HG03442 (cell line): ENCODE measurements around the gene XIRP1.
"Not testable (repeated sequence)": the region's sequence is repeated elsewhere in the genome, so short reads cannot be mapped to it uniquely, and the experiment has no call there.

ENCODE experiments used
- ATAC-seq: cut with Tn5 transposase; IDR thresholded peaks from one replicate; pipeline ENCODE4 v1.9.1; 2021; ENCODE audit warnings: mild to moderate bottlenecking, moderate library complexity; ENCODE audit not compliant: unreplicated experiment

XIRP1 gene, protein sequence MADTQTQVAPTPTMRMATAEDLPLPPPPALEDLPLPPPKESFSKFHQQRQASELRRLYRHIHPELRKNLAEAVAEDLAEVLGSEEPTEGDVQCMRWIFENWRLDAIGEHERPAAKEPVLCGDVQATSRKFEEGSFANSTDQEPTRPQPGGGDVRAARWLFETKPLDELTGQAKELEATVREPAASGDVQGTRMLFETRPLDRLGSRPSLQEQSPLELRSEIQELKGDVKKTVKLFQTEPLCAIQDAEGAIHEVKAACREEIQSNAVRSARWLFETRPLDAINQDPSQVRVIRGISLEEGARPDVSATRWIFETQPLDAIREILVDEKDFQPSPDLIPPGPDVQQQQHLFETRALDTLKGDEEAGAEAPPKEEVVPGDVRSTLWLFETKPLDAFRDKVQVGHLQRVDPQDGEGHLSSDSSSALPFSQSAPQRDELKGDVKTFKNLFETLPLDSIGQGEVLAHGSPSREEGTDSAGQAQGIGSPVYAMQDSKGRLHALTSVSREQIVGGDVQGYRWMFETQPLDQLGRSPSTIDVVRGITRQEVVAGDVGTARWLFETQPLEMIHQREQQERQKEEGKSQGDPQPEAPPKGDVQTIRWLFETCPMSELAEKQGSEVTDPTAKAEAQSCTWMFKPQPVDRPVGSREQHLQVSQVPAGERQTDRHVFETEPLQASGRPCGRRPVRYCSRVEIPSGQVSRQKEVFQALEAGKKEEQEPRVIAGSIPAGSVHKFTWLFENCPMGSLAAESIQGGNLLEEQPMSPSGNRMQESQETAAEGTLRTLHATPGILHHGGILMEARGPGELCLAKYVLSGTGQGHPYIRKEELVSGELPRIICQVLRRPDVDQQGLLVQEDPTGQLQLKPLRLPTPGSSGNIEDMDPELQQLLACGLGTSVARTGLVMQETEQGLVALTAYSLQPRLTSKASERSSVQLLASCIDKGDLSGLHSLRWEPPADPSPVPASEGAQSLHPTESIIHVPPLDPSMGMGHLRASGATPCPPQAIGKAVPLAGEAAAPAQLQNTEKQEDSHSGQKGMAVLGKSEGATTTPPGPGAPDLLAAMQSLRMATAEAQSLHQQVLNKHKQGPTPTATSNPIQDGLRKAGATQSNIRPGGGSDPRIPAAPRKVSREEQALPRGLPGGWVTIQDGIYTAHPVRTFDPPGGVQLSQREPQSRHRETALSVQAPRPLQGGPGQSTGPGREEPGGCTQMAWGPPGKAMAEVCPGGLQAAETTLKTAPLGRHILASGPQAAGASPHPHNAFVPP (N-terminal part only)

DNA sequence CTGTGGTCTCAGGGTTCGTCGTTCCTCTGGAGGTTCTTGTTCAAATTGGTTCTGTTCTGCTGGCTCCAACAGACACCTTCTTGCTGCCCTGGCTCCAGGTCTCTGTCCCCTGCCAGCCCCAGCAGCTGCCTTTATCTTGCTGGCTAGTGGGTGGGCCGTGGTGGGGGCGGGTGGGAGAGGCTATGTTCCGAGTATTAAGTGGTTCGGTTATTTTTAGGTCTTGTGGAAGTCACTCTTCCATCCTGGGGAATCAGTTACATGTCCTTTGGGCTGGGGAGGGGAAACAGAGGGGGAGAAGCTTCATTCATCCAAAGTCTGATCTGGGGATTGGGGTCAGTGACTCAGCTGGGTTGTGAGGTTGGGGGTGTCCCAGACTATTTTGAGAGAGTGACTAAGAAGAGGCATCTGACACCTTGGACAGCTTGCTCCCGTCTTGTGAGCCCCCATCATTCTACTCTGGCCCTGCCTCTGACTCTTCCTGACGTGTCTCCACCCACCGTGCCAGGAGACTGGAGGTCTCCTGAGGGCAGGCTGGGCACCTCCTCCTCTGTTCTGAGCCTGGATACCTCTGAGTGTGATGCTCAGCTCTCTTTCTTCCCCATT, at the start of gene XIRP1:
TSS of gene XIRP1 (minus strand) at position 106 of the 603 bp plus-strand sequence. CDS start 3,150 bp downstream, outside the sequence.
- ATAC-seq = peak; percentile 64

- no peak for ATAC-seq
Observed at GRCh38 chr3:39241561-39241960, 49.2 kb upstream of the XIRP1 start.

DNA sequence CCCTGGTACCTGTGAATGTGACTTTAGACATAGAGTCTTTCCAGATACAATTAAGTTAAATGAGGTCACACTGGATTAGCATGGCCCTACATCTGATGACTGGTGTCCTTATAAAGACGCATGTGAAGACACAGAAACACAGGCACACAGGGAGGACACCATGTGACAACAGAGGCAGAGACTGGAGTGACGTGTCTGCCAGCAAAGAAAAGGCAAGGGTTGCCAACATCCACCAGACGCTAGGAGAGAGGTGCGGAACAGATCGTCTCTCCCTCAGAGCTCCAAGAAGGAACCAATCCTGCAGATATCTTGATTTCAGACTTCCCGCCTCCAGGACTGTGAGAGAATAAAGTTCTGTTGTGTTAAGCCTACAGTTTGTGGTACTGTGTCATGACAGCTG, 44.6 kb upstream of the XIRP1 start:
- no peak for ATAC-seq

- no peak for ATAC-seq
Observed at GRCh38 chr3:39234651-39235050, 42.3 kb upstream of the XIRP1 start.

- no peak for ATAC-seq
Observed at GRCh38 chr3:39232859-39233258, 40.5 kb upstream of the XIRP1 start.

DNA sequence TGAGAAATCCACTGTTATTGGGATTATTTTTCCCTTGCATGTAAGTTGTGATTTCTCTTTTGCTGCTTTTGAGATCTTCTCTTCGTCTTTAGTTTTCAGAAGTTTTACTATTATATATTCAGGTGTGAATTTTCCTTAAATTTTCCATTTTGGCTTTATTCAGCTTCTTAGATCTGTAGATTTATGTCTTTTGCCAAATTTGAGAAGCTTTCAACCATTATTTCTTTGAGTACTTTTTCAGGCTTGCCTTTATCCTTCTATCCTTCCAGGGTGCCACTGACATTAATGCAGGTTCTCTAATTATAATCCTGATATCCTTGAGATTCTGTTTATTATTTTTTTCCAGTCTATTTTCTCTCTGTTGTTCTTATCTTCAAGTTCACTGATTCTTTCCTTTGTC, 38.1 kb upstream of the XIRP1 start:
- no peak for ATAC-seq

DNA sequence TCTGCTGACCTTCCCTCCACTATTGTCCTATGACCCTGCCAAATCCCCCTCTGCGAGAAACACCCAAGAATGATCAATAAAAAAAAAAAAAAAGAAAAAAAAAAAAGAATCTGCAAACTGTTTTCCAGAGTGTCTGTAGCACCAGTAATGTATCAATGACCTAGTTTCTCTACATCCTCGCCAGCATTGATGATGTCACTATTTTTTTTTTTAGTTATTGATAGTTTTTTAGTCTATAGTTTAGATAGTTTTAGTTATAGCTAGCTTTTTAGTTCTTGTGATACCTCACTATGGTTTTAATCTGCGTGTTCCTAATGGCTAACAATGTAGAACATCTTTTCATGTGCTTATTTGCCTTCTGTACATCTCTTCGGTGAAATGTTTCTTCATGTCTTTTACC, 36.1 kb upstream of the XIRP1 start:
- ATAC-seq = no peak

DNA sequence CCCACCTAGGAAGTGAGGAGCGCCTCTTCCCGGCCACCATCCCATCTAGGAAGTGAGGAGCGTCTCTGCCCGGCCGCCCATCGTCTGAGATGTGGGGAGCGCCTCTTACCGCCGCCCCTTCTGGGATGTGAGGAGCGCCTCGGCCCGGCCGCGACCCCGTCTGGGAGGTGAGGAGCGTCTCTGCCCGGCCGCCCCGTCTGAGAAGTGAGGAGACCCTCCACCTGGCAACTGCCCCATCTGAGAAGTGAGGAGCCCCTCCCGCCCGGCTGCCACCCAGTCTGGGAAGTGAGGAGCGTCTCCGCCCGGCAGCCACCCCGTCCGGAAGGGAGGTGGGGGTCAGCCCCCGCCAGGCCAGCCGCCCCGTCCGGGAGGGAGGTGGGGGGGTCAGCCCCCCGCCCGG, 35.2 kb upstream of the XIRP1 start:
- not testable (repeated sequence) for ATAC-seq

DNA sequence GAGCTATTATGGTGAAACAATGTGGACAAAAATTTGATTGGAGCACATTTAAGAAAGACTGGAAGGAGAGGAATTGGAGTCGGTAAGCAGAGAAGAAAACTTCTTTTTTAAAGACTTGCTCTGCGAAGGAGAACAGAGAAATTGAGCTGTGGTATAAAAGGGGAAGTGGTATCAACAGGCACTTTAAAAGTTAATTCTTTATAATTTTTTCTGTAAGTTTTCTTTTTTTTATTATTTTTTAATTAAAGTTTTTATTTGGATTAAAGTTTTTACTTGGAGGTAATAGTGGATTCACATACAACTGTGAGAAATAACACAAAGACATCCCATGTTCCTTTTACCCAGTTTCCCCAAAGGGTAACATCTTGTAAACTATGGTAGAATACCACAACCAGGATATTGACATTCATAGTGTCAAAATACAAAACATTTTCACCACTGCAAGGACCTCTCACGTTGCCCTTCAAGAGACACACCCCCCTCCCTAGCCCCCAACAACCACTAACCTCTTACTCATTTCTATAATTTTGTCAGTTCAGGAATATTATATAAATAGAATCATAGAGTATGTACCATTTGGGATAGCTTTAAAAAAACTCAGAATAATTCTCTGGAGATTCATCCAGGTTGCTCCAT, 33.8 kb upstream of the XIRP1 start:
- ATAC-seq = no peak

GRCh38 chr3:39224288-39224687, 31.9 kb upstream of the XIRP1 start:
- ATAC-seq = no peak

- ATAC-seq = no peak
Observed at GRCh38 chr3:39222939-39223338, 30.5 kb upstream of the XIRP1 start.

GRCh38 chr3:39222462-39222861, 30.1 kb upstream of the XIRP1 start:
- ATAC-seq = no peak

GRCh38 chr3:39221141-39221530, 28.7 kb upstream of the XIRP1 start:
- peak; percentile 2 for ATAC-seq

DNA sequence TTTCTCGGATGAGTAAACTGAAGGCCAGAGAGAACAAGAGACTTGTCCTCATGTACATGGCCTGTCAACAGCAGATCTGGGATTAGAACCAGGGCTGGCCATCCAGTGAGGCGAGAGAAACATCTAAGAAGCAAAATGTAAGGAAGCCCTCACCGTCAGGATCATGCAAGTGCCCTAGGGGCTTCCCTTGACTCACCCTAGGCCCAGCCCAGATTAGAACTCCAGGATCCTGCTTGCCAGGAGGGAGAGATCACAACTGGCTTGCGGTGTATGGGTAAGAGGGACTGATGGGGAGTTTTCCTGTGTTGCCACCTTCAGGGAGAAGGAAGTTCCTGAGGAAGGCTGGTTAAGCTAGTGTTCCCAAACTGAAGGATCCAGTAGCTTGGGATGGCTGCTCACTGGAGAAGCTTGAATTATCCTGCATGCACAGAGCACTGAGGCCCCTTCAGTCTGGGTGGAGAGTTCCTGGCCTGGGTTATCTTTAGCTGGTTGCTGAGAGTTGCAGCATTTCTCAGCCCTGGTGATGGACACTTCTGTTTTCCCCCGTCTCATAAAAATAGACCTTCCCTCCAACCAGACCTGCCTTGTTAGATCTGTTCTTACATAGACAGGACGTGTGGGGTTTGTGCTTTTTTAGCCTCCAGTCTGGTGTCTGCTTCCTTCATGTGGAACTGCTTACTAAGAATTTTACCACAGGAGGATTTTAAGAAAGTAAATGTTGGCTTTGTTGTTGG, 28.2 kb upstream of the XIRP1 start:
- peak; percentile 36 for ATAC-seq

GRCh38 chr3:39219702-39220101, 27.3 kb upstream of the XIRP1 start:
- ATAC-seq = no peak

DNA sequence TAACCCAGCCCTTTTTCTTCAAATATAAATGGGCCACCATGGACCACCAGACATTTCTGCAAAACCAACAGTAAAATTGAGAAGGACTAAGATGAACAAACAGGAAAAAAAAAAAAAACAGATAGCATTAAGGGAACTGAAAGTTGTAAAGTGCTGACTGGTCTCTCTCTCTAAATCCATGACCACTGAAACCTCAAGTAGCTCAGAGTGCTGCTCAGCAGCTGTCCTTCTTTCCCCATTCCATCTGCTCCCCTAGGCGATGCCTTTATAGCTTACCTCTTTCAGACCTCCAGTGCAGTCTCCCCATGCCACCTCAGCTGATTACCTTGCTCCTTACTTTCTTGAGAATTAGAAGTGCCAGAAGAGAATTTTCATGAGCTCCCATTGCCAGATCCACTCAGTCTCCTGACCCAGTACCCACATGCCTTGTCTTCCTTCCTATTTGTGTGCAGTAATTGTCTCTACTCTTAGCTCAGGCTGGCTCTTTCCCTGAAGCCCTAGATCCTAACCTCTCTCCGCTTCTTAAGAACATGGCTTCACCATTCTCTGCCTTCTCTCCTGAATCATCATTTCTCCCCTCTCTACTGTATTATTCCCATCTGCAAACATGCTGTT, 23.9 kb upstream of the XIRP1 start:
- peak; percentile 93 for ATAC-seq

DNA sequence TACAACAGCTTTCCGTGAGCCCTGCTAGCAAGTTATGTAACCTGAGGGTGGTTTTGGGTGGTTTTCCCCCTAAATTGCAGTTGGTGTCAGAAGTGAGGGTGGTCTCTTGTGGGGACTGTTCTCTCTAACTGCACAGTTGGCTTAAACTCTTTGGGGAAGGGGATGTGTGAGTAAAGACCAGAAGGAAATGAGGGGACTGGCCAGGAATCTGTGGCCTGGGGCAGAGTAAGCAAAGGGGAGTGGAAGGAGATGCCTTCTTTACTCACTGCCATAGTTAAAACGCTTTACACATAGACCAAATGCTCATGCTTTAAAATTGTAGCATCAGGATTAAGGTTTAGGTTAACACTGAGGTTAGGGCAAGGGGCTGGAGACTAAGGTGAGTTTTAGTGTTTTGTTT, 21.2 kb upstream of the XIRP1 start:
- no peak for ATAC-seq

GRCh38 chr3:39212665-39213064, 20.3 kb upstream of the XIRP1 start:
- no peak for ATAC-seq
